NT2/D1 (cell line): ENCODE results near the gene PRODH.
"Not testable (repeated sequence)": the region's sequence is repeated elsewhere in the genome, so short reads cannot be mapped to it uniquely, and the experiment has no call there.

Experiments
- DNase-seq: peaks from one replicate; pipeline ENCODE4 v3.0.0-alpha.2; 2011; ENCODE audit warnings: low read depth, low spot score
- H3K27me3 ChIP-seq: 2 replicates; pipeline ENCODE4 v1.6.0; 2011; ENCODE audit warnings: mild to moderate bottlenecking; ENCODE audit not compliant: insufficient read length, insufficient read depth
- H3K36me3 ChIP-seq: 2 replicates; pipeline ENCODE4 v1.6.1; 2011; ENCODE audit warnings: mild to moderate bottlenecking, low read length, mixed read lengths; ENCODE audit not compliant: insufficient read depth, insufficient read length
- H3K4me1 ChIP-seq: 2 replicates; pipeline ENCODE4 v1.5.1; 2011; ENCODE audit not compliant: insufficient read depth, insufficient read length
- H3K4me3 ChIP-seq: 2 replicates; pipeline ENCODE4 v1.5.1; 2011; ENCODE audit warnings: low read depth; ENCODE audit not compliant: insufficient read length
- H3K9ac ChIP-seq: 2 replicates; pipeline ENCODE4 v1.6.0; 2011; ENCODE audit warnings: low read depth; ENCODE audit not compliant: insufficient read length
- H3K9me3 ChIP-seq: 2 replicates; pipeline ENCODE4 v1.5.1; 2011; ENCODE audit warnings: mild to moderate bottlenecking, low read length; ENCODE audit not compliant: insufficient read depth
- SUZ12 ChIP-seq: IDR thresholded peaks from 2 replicates; pipeline ENCODE4 v1.6.1; 2011; ENCODE audit not compliant: insufficient read length, insufficient read depth; ENCODE audit errors: extremely low read depth
- YY1 ChIP-seq: IDR thresholded peaks from 2 replicates; pipeline ENCODE4 v1.6.1; 2011; ENCODE audit not compliant: insufficient read length, insufficient read depth
- ZNF274 ChIP-seq: IDR thresholded peaks from 2 replicates; pipeline ENCODE4 v1.6.1; 2011; ENCODE audit warnings: mild to moderate bottlenecking, low read depth, low read length

The PRODH gene

GRCh38 chr22:18909556-18909955 lies 26.5 kb downstream of the PRODH start:
- no peak for DNase-seq
- H3K36me3 ChIP-seq = no peaks in the 10 kb centered on the region
- H3K9ac ChIP-seq = no peak overlapping the region
- H3K4me3 ChIP-seq = no peak overlapping the region
- no peaks in the 10 kb centered on the region for H3K4me1 ChIP-seq
- no peak for TF ChIP-seq ZNF274
- TF ChIP-seq YY1 = no peak
- no peak for TF ChIP-seq SUZ12
- no peaks in the 10 kb centered on the region for H3K27me3 ChIP-seq
- no peaks in the 10 kb centered on the region for H3K9me3 ChIP-seq

- H3K9ac ChIP-seq = no peak overlapping the region
- TF ChIP-seq SUZ12 = no peak
- no peak for TF ChIP-seq ZNF274
- no peak for TF ChIP-seq YY1
- H3K4me1 ChIP-seq = no peaks in the 10 kb centered on the region
- no peak for DNase-seq
- no peaks in the 10 kb centered on the region for H3K9me3 ChIP-seq
- H3K4me3 ChIP-seq = no peak overlapping the region
- H3K27me3 ChIP-seq = no peaks in the 10 kb centered on the region
- H3K36me3 ChIP-seq = no peaks in the 10 kb centered on the region
Measured at GRCh38 chr22:18906896-18907295, 29.2 kb downstream of the PRODH start.

- DNase-seq, H3K4me3 ChIP-seq, H3K27me3 ChIP-seq, H3K4me1 ChIP-seq, H3K9me3 ChIP-seq, H3K36me3 ChIP-seq, H3K9ac ChIP-seq: not testable (repeated sequence)
Measured at GRCh38 chr22:18906410-18906745, 29.7 kb downstream of the PRODH start.

- no peaks in the 10 kb centered on the region for H3K36me3 ChIP-seq
- no peaks in the 10 kb centered on the region for H3K9me3 ChIP-seq
- H3K9ac ChIP-seq = no peak within 1 kb of the TSS
- TF ChIP-seq SUZ12 = no peak
- no peak for TF ChIP-seq YY1
- no peak for TF ChIP-seq ZNF274
- no peak for DNase-seq
- no peak within 1 kb of the TSS for H3K4me3 ChIP-seq
- H3K27me3 ChIP-seq = no peaks in the 10 kb centered on the region
- H3K4me1 ChIP-seq = no peaks in the 10 kb centered on the region
Measured at GRCh38 chr22:18905540-18906409, 30.3 kb downstream of the PRODH start, which contains the start of gene DGCR6. DGCR6 (plus strand) TSS chr22:18906320; CDS start chr22:18906375, 55 bp downstream.

- not testable (repeated sequence) for H3K27me3 ChIP-seq, DNase-seq, H3K4me1 ChIP-seq, H3K9ac ChIP-seq, H3K36me3 ChIP-seq, H3K9me3 ChIP-seq, H3K4me3 ChIP-seq
Measured at GRCh38 chr22:18896037-18896657, 39.9 kb downstream of the PRODH start.

GRCh38 chr22:18893775-18894174 lies 42.3 kb downstream of the PRODH start:
- H3K4me1 ChIP-seq, H3K27me3 ChIP-seq, H3K4me3 ChIP-seq, H3K9ac ChIP-seq, H3K36me3 ChIP-seq, H3K9me3 ChIP-seq, DNase-seq: not testable (repeated sequence)

GRCh38 chr22:18890510-18891192 lies 45.4 kb downstream of the PRODH start:
- not testable (repeated sequence) for H3K9ac ChIP-seq, DNase-seq, H3K4me3 ChIP-seq, H3K4me1 ChIP-seq, H3K9me3 ChIP-seq, H3K36me3 ChIP-seq, H3K27me3 ChIP-seq
